GM10266 (cell line): ENCODE measurements around the gene HERC6.
A peak's percentile ranks its signal among the peaks of the same experiment; 100 is the strongest.
"Not testable (repeated sequence)": the region's sequence is repeated elsewhere in the genome, so short reads cannot be mapped to it uniquely, and the experiment has no call there.

ENCODE experiments used
- DNase-seq: peaks from one replicate; pipeline ENCODE4 v3.0.0; 2012; ENCODE audit errors: extremely low spot score
- TF ChIP-seq, protein P1 (sequence below): IDR thresholded peaks from 2 replicates; pipeline ENCODE4 v1.5.1; 2012; ENCODE audit warnings: mild to moderate bottlenecking, low read depth; ENCODE audit not compliant: control insufficient read depth, insufficient read depth; ENCODE audit errors: missing control alignments

Gene HERC6

DNA sequence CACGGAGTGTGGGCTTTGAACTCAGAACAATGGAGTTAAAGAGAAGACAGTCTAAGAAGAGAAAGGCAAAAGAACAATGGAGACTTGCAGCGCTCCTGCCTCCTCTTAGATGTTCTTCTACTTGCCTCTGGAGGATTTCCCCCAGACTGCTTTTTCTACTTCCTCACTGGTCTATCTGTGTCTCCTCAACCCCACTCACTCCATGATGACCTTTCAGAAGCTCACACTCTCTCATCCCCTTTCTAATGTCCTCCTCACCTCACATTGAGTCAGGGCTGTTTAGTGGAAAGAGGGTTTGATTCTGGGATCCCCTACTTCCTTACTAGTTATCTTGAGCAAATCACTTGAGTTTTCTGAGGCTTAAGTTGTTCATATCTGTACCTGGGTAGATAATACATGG is 12.2 kb upstream of the HERC6 start:
- TF ChIP-seq, protein P1, sequence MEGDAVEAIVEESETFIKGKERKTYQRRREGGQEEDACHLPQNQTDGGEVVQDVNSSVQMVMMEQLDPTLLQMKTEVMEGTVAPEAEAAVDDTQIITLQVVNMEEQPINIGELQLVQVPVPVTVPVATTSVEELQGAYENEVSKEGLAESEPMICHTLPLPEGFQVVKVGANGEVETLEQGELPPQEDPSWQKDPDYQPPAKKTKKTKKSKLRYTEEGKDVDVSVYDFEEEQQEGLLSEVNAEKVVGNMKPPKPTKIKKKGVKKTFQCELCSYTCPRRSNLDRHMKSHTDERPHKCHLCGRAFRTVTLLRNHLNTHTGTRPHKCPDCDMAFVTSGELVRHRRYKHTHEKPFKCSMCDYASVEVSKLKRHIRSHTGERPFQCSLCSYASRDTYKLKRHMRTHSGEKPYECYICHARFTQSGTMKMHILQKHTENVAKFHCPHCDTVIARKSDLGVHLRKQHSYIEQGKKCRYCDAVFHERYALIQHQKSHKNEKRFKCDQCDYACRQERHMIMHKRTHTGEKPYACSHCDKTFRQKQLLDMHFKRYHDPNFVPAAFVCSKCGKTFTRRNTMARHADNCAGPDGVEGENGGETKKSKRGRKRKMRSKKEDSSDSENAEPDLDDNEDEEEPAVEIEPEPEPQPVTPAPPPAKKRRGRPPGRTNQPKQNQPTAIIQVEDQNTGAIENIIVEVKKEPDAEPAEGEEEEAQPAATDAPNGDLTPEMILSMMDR = no peak
- DNase-seq = no peak

DNA sequence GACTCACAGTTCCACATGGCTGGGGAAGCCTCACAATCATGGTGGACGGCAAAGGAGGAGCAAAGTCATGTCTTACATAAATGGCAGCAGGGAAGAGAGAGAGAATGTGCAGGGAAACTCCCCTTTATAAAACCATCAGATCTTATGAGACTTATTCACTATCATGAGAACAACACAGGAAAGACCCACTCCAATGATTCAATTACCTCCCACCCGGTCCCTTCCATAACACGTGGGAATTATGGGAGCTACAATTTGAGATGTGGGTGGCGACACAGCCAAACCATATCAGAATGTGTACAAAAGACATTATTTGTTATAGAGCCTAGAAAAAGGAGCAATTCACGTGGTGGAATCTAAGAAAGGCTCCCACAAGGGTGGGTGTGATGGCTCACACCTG is 10.8 kb upstream of the HERC6 start:
- no peak for DNase-seq
- TF ChIP-seq, protein P1 = no peak

DNA sequence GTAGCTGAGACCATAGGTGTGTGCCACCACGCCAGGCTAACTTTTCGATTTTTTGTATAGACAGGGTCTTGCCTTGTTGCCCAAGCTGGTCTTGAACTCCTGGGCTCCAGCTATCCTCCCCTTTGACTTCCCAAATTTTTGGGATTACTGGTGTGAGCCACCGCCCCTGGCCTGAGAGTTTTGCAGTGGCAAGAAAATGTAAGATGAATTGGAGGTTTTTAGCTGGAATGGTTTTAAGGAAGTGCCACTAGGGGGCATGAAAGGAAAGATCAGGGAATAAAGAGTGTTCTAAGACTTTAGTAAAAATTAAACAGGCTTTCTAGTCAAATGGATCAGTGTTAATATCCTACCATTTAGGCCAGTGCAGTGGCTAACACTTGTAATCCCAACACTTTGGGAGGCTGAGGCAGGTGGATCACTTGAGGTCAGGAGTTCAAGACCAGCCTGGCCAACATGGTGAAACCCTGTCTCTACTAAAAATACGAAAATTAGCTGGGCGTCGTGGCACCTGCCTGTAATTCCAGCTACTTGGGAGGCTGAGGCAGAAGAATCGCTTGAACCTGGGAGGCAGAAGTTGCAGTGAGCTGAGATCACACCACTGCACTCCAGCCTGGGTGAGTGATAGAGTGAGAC is 9.4 kb upstream of the HERC6 start:
- TF ChIP-seq, protein P1 = peak; percentile 45

DNA sequence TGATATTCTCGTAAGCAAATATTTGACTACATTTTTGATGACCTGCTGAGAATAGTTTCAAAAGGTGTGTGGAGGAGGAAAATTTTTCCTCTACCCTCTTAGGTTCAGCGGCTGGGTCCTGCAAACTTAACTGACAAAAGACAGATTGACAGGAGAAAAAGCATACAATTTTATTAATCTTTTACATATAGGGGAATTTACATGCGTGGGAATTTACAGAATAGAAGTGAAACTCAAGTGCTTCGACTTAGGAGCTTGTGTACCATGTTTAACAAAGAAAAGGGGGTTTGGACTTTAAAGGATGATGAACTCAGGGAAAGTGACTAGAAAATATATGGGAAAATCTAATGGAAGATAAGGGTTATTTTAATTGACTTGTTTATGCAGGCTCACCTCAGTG is 2.5 kb downstream of the HERC6 start:
- no peak for DNase-seq
- TF ChIP-seq, protein P1 = no peak

More for the DNA sequence above, 9.4 kb upstream of the HERC6 start:
- not testable (repeated sequence) for DNase-seq

DNA sequence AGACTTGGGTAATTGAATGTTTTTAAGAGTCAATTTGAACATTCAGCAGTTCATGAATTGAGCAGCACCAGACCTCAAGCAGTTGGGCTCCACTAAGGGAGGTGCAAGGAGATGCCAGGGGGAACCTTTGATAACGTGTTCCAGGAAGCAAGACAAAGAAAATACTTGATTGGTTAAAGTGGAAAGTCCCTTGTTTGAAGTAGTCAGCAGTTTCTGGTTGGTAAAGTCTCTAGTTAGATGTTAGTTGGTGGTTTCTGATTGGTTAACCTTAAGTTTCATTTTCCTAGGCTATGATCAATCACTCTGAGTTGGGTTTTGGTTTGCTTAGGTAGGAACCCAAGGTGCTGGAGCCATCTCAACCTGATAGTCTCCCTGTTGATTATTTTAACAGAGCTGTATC is 4.0 kb downstream of the HERC6 start:
- DNase-seq = no peak
- TF ChIP-seq, protein P1 = no peak

DNA sequence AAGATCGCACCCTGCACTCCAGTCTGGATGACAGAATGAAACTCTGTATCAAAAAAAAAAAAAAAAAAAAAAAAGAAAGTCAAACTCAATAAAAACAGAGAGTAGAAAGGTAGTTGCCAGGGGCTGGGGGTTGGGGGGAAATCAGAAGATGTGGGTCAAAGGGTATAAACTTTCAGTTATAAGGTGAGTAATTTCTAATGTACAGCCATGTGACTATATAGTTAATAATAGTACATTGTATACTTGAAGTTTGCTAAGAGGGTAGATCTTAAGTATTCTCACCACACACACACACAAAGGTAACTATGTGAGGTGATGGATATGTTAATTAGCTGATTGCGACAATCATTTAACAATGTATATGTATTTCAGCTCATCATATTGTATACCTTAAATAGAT is 11.5 kb downstream of the HERC6 start:
- TF ChIP-seq, protein P1 = no peak
- no peak for DNase-seq

DNA sequence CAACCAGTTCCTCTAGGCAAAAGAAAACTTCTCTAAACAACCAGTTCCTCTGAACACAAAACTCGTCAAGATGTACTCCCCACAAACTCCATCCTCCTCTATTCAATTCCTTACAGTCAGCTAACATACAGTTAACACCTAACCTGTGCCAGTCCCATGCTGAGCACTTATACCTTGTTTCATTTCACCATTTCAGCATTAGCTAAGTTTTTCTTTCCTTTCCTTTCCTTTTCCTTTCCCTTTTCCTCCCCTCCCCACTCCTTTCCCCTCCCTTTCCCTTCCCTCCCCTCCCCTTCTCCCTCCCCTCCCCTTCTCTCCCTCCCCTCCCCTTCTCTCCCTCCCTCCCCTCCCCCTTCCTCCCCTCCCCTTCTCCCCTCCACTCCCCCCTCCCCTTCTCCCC is 13.1 kb downstream of the HERC6 start:
- TF ChIP-seq, protein P1 = no peak
- DNase-seq = no peak
